ENCODE results near the gene CDC42BPB.

The CDC42BPB gene

DNA sequence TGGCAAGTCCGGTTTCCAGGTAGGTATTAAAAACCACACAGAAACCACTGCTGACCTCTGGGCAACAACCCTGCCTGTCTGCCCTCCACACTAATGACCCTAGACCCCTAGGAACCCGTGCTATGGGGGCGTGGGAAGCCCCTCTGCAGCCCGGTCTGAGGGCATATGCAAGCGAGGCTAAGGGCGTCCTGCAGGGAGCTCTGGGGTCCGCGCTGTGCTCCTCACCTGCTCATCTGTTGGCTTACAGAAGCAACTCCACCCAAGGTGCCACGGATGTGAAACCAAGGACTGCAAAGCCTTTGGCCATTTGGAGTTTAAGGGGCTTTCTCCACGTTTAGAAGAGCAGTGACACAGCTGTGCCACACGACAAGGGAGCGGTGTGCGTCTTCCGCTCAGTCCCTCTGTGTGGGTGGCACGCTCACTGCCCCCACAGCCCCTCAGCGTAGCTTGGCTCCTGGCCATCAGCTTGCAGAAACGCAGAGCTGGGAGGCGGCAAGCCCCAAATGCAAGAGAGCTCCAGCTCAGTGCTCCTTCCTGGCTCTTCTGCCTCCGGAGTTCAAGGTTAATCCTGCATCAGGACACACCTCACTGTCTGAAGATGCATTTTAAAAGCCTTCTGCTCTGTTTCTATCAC, 116.5 kb downstream of the CDC42BPB start:
- peaks cover 23% of the 10 kb centered on the region for H3K4me1 Mint-ChIP-seq

DNA sequence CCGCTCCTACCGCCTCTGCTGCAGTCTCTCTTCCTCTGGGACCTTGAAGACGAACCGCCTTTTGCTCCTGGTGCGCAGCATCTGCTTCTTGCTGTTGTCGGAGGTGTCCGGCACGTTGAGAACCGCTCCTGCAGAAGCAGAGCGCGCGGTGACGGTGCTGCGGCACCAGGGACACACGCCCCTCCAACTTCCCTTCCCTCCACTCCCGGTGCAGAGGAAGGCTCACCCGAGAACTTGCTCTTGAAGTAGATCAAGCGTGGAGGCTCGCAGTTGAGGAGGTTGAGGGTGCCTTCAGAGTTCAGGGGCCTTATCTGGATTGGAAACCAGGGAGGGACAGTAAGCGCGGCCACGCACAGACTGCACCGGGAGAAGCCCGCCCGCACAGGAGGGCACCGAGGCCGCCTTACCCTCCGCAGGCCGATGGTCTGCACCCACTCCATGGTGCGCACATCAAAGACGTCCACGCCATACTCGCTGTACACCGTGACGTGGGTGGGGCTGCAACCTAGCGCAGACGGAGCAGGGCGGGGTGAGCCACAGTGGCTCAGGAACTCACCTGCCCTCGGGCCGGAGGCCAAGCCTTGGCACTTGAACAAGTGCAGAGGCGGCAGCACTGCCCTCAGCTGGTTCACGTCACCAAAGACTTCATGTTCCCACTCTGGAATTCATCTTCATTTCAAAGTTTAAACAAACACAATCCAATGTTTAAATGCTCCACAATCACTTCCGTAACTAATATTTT, 117.4 kb downstream of the CDC42BPB start:
- Mint-ChIP-seq H3K36me3 (peaks cover 47% of the 10 kb centered on the region), H3K4me1 (peaks cover 27% of the 10 kb centered on the region), H3K27ac (no peak overlapping the region), H3K4me3 (no peak overlapping the region), H3K27me3 (no peaks in the 10 kb centered on the region), H3K9me3 (no peaks in the 10 kb centered on the region)
- ATAC-seq = no peak

More for the DNA sequence above, 116.5 kb downstream of the CDC42BPB start:
- Mint-ChIP-seq H3K9me3 (no peaks in the 10 kb centered on the region), H3K36me3 (peaks cover 53% of the 10 kb centered on the region), H3K27me3 (no peaks in the 10 kb centered on the region), H3K4me3 (no peak overlapping the region), H3K27ac (no peak overlapping the region)
- ATAC-seq = no peak

DNA sequence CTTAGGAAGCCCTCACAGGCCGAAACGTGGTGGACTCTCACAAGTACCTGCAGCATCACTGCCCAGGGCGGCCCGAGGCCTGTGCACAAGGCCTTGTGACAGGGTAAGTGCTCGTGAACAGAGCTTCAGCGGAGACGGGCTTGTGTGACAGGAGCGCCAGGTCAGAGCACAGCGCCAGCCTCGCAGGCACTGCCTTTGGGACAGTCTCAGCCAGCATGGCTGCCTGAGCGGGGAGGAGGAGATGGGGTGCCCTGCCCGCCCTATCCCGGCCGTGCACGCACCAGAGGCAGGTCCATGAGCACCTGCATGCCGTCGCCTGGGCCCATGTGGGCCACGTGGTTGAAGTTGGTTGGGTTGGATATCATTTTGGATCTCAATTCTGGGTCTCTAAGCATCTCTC, 118.0 kb downstream of the CDC42BPB start:
- Mint-ChIP-seq H3K27me3 (no peaks in the 10 kb centered on the region), H3K27ac (no peak overlapping the region), H3K9me3 (no peaks in the 10 kb centered on the region), H3K4me3 (no peak overlapping the region), H3K4me1 (peaks cover 27% of the 10 kb centered on the region), H3K36me3 (peaks cover 41% of the 10 kb centered on the region)
- ATAC-seq = no peak

DNA sequence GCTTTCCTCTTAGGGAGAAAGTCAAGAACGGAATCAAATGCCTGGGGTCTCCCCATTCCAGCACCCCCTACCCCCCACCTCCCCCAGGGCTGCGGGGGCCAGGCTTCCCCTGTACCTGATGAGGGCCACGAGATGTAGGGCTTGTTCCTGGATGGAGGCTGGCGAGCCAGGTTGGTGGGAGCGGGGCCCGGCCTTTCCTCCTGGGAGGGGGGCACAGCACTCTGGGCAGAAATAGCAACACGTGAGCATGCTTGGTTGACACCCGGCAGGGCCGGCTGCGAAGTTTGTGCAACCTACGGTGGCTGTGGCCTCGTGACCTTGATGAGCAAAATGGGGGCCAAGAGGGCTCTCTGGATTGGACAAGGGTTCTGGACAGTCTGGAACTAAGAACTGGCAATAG, 119.2 kb downstream of the CDC42BPB start:
- Mint-ChIP-seq H3K4me3 (no peak overlapping the region), H3K4me1 (peaks cover 27% of the 10 kb centered on the region), H3K27ac (no peak overlapping the region), H3K27me3 (no peaks in the 10 kb centered on the region), H3K36me3 (peaks cover 36% of the 10 kb centered on the region), H3K9me3 (no peaks in the 10 kb centered on the region)
- ATAC-seq = no peak

DNA sequence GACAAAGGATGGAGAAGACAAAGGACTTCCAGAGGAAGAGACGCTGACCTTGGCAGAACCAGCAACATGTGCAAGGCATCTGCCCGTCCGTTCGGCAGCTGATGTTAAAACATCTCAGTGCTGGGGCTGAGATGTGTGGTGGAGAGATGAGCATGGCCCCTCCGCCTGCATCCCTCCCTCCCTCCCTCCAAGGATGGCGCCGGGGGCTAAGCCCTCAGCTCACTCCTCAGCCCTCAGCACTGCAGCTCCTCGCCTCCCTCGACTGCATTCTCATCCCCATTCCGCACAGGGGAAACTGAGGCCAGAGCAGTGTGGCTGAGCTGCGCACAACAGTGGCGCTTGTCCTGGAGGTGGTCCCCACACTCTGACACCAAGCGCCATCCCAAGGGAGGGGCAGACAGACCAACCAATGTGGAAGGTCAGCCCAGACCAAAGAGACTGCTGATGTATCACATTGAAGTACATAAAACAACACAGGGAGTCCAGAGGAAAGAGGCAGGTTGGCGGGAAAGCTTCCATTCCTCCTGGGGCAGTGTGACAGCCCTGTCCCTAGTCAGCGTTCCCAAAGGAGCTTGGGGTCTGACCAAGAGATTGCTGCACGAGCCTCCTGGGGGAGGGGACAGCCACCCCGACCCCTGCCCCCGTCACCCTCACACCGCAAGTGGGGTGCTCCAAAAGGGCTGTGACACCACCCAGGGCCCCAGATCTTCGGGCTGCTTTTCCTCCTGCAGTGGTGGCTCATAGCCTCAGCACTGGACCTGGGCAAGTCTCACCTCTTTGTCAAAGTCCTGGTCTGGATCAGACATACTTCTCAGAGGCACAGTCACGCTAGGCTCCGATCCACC, 119.8 kb downstream of the CDC42BPB start:
- Mint-ChIP-seq H3K4me3 (no peak overlapping the region), H3K9me3 (no peaks in the 10 kb centered on the region), H3K27ac (no peak overlapping the region), H3K27me3 (no peaks in the 10 kb centered on the region), H3K36me3 (peaks cover 37% of the 10 kb centered on the region), H3K4me1 (peaks cover 26% of the 10 kb centered on the region)
- no peak for ATAC-seq

DNA sequence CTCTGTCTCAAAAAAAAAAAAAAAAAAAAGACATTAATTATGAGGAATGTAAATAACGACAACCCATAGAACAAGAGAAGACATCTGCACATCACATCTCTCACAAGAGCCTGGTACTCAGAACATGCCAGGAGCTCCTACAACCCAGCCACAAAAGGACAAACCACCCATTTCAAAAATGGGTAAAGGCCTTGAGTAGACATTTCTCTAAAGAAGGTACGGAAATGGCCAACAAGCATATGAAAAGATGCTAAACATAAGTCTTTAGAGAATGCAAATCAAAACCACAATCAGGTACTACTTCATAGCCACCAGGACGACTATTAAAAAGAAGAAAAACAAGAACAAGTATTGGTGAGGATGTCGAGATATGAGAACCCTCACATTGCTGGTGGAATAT, 121.6 kb downstream of the CDC42BPB start:
- Mint-ChIP-seq H3K27ac (no peak overlapping the region), H3K27me3 (no peaks in the 10 kb centered on the region), H3K9me3 (no peaks in the 10 kb centered on the region), H3K4me3 (no peak overlapping the region), H3K4me1 (peaks cover 15% of the 10 kb centered on the region), H3K36me3 (peaks cover 37% of the 10 kb centered on the region)
- no peak for ATAC-seq

DNA sequence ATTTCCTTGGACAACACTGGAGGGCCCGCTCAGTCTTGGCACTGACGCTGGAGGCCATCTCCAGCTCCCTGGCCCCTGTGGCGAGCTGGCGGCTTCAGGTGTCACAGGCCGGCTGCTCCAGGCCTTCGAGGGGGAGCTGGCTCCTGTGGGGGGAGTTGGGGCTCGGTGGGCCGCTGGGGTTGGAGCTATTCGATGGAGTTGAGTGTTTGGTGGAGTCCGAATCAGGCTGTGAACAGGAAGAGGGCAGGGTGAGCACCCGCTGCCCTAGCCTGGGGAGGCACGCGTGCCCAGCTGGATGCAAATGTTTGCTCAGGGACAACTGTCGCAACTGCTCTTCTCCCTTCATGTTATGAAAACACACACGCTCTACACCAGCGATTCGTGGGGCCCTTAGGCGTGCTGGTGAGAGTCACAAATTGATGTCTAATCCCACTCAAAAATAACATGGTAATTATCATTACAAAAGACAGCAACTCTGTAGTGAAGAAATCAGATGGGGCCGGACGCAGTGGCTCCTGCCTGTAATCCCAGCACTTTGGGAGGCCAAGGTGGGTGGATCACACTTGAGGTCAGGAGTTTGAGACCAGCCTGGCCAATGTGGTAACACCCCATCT, 123.6 kb downstream of the CDC42BPB start:
- no peak for ATAC-seq
- no peak overlapping the region for H3K4me3 Mint-ChIP-seq
- H3K9me3 Mint-ChIP-seq = no peaks in the 10 kb centered on the region
- H3K27me3 Mint-ChIP-seq = no peaks in the 10 kb centered on the region
- peaks cover 15% of the 10 kb centered on the region for H3K4me1 Mint-ChIP-seq
- no peak overlapping the region for H3K27ac Mint-ChIP-seq
- peaks cover 26% of the 10 kb centered on the region for H3K36me3 Mint-ChIP-seq

DNA sequence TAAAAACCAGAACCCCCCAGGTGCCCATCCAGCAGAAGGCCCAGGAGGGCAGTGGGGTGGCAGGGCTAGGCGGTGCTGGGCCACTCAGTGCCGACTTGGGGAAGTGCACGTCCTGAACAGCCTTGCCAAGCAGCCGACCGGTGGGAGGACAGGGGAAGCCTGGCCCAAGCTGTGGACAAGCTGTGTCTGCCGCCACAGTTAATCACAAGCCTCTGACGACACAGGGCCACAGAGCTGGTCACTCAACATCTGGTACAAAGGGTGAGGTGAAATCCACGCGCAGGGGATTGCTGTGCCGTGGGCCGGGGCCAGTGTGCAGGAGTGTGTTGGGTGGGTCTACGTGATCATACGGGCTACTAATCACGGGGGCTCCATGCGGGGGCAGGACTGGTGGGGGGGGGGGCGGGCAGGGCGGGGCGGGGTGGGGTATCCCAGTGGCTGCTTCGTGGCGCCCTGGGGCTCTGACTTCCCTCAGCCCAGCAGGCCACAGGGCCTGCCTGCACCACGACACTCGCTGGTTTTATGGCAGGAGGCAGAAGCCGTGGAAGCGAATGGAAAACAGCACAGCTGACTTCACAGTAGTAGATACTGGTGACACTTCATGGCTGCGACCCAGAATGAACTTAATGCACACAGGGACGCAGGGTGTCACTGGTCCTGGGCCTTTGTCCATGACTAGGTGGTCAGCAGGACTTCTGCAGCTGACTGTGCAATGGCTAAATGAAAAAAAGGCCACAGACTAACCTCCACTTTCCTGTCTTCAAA, 124.7 kb downstream of the CDC42BPB start:
- ATAC-seq = no peak
- Mint-ChIP-seq H3K36me3 (peaks cover 25% of the 10 kb centered on the region), H3K4me1 (peaks cover 15% of the 10 kb centered on the region), H3K4me3 (no peak overlapping the region), H3K27me3 (no peaks in the 10 kb centered on the region), H3K9me3 (no peaks in the 10 kb centered on the region), H3K27ac (no peak overlapping the region)

DNA sequence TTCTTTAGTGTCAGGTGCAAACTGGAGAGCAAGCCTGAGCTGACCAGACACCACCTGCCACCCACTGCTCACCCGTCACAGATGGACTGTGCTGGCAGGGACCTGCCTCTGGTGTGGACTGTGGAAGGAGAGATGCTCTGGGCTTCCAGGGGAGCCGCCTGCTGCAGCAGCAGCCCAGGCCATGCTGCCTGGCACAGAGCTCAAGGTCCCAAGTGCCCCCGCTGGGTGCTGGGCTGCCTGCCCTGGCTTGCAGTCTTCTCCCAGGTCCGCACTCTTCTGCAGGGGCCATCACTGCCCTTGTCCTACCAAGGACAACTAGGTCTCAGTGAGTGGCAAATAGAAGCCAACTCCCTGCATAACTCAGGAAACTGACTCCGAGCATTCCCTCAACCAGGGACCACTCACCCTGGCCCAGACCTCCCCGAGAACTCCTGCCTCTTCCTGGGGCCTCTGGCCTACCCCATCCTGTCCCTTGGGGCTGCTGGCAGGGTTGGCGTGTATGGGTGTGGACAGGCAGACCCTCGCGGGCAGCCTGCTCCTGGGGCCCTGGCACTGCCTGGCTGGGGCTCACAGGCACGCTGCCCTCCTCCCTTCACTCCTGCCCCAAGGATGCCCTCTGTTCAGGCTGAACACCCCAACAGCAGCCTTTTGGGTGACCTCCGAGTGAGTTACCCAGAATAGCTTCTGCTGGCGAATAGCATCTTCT, 125.6 kb downstream of the CDC42BPB start:
- peaks cover 17% of the 10 kb centered on the region for H3K36me3 Mint-ChIP-seq
- peaks cover 15% of the 10 kb centered on the region for H3K4me1 Mint-ChIP-seq
- no peak for ATAC-seq
- no peaks in the 10 kb centered on the region for H3K27me3 Mint-ChIP-seq
- no peak overlapping the region for H3K27ac Mint-ChIP-seq
- H3K4me3 Mint-ChIP-seq = no peak overlapping the region
- no peaks in the 10 kb centered on the region for H3K9me3 Mint-ChIP-seq

DNA sequence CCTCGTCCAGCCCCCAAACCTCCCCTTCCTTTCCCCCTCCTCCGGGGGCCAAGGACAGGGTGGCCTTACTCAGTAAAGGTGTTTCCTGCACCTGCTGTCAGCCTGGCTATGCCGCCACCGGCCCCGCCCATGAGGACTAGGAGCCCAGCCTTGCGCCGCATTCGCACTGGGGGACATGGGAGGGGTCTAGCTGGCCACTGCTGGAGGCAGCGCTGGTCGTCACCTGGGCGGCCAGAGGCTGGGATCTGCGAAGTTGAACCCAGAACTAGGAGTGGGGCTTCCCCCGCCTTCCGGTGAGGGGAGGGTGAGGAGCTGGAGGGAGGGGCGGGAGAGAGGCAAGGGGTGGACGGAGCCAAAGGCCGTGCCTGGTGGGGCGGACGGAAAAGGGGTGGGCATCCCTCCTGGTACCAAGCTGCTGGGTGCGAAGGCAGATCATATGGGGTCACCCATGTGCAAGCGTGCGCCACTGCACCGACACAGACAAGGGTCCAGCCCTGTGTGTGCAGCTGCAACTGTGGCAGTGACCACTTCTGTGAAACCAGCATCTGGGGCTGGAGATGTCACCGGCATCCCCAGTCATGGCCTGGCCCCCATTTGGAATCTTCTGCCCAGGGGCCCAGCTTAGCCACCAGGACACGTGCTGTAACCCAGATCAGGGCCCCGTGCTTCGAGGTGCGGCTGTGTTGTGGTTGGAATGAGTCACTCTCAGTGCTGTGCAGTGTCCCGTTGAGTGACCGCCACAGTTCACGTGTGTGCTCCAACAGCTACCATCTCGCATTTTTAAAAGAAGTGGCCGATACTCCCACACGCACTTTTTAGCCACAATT, 126.4 kb downstream of the CDC42BPB start:
- no peaks in the 10 kb centered on the region for H3K27me3 Mint-ChIP-seq
- H3K9me3 Mint-ChIP-seq = no peaks in the 10 kb centered on the region
- H3K27ac Mint-ChIP-seq = no peak overlapping the region
- H3K4me1 Mint-ChIP-seq = peaks cover 10% of the 10 kb centered on the region
- H3K4me3 Mint-ChIP-seq = peak overlapping the region; percentile 46
- peak; percentile 54 for ATAC-seq
- peaks cover 13% of the 10 kb centered on the region for H3K36me3 Mint-ChIP-seq

DNA sequence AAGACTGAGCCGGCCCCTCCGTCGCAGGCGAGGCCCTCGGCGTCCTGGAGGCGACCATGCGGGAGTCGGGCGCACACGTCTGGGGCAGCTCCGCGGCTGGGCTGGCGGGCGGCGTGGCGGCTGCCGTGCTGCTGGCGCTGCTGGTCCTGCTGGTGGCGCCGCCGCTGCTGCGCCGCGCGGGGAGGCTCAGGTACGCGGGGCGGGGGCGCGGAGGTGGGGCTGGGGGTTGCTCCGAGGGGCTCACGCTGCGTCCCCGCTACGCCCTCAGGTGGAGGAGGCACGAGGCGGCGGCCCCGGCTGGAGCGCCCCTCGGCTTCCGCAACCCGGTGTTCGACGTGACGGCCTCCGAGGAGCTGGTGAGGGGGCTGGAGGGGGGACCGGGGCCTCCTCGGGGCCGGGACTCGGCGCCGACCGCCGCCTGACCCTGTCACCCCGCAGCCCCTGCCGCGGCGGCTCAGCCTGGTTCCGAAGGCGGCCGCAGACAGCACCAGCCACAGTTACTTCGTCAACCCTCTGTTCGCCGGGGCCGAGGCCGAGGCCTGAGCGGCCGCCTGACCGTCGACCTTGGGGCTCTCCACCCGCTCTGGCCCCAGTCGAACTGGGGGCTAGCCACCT, 127.1 kb downstream of the CDC42BPB start:
- Mint-ChIP-seq H3K36me3 (peaks cover 10% of the 10 kb centered on the region), H3K9me3 (no peaks in the 10 kb centered on the region), H3K4me3 (peak overlapping the region; percentile 46), H3K27me3 (no peaks in the 10 kb centered on the region), H3K4me1 (peaks cover 6% of the 10 kb centered on the region), H3K27ac (no peak overlapping the region)
- no peak for ATAC-seq

DNA sequence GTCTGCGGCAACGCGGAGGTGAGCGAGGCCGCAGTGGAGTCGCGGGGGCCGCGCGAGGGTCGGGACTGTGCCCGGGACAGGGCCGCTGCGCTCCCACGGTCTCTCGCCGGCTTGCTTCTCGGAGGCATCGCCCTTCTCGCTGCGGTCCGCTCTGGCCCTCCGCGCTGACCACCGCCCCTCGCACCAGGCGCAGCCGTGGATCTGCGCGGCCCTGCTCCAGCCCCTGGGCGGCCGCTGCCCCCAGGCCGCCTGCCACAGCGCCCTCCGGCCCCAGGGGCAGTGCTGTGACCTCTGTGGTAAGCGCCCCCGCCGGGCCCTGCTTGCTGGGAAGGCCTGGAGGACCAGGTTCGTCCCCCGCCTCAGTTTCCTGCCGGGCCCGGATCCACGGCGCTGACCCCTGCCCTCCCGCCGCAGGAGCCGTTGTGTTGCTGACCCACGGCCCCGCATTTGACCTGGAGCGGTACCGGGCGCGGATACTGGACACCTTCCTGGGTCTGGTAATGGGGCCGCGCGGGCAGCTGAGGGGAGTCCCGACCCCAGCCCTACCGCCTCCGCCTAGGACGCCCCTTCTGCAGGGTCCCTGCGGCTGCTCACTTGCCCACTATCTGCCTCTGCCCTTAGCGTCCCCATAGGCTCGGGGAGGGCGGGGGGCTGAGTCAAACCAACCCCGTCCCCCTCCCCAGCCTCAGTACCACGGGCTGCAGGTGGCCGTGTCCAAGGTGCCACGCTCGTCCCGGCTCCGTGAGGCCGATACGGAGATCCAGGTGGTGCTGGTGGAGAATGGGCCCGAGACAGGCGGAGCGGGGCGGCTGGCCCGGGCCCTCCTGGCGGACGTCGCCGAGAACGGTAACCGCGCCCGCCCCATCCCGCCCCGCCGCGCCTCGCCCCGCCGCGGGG, 127.9 kb downstream of the CDC42BPB start:
- Mint-ChIP-seq H3K27me3 (no peaks in the 10 kb centered on the region), H3K4me1 (peaks cover 6% of the 10 kb centered on the region), H3K4me3 (peak overlapping the region; percentile 43), H3K36me3 (peaks cover 10% of the 10 kb centered on the region), H3K27ac (no peak overlapping the region), H3K9me3 (no peaks in the 10 kb centered on the region)
- ATAC-seq = no peak

All from stimulated activated memory B cell treated with anti-CD40 and anti-IgM and Interleukin-4, amounts not matched to agents 10 μg/mL and 1 μg/mL and 100 μg/mL, for 72 hours (primary cell).